GM18505 (cell line): ENCODE data around the gene GPC6.

Experiments used
- ATAC-seq: cut with Tn5 transposase; IDR thresholded peaks from one replicate; pipeline ENCODE4 v1.9.1; 2021; ENCODE audit not compliant: unreplicated experiment
- POLR2A ChIP-seq: IDR thresholded peaks from 4 replicates; pipeline ENCODE4 v1.6.1; 2011; ENCODE audit warnings: borderline replicate concordance; ENCODE audit not compliant: insufficient read depth, insufficient read length; ENCODE audit errors: extremely low read depth

GPC6 gene

DNA sequence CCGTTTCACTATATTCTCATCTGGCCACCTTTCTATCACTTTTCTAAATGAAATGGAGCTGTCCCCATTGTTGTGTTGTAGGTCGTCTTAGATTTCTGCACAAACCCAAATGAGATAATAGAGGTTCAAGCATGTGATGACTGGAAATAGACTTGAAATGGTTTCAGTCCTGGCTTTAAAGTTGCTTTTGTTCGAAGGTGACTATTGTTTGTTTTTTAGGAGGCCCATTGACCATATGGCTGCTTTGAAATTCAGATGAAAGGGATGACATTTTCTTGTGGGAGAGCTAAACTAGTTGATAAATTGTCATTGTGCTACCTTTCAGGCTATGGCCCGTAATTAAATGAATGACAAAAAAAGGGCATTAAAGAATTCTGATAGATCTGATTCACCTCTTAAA lies 583.7 kb downstream of the GPC6 start:
- ATAC-seq, result no peak
- TF ChIP-seq POLR2A, result no peak

DNA sequence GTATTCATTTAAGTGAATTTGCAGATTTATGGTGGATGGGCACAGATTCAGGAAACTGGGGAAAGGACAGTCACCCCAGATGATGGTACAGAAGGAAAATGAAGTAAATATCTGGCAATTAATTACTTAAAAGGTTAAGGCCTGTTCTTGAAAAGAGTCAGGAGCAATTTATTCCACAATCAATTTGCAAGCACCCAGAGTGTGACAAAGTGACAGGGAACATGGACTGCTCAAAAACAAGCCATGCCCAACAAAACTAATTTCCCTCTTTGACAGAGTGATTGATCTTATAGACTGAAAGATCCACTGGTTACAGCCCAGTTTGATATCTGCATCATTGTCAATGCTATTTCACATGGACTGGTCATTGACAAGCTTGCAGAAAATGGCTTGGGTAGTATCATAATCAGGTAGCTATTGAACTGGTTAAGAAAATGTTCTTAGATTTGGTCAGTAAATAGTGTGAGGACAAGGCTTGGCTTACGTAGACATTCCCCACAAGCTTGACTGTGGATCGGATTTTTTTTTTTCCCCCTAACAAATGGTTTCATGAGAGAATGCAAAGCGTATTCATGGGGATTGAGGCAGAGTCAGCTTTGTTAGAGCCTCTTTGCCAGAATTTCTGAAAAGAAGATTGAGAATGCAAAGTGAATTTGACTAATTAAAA lies 584.6 kb downstream of the GPC6 start:
- ATAC-seq, result no peak
- no peak for TF ChIP-seq POLR2A

DNA sequence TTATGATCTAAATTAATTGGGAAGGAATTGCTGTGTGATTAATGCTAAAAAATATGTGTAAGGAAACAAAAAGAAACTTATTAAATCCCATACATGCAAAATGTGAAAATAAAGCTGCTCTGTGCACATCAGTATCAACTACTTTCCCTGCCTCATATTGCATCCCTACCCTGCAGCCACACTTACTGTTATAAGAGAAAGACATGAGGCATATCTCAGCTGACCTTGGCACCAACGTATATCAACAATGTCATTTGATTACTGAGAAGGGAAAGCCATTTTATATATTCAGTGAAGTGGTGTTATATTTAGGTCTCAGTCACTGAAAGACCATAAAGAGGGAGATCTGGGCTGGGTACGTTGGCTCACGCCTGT lies 585.1 kb downstream of the GPC6 start:
- no peak for ATAC-seq
- TF ChIP-seq POLR2A, result no peak

DNA sequence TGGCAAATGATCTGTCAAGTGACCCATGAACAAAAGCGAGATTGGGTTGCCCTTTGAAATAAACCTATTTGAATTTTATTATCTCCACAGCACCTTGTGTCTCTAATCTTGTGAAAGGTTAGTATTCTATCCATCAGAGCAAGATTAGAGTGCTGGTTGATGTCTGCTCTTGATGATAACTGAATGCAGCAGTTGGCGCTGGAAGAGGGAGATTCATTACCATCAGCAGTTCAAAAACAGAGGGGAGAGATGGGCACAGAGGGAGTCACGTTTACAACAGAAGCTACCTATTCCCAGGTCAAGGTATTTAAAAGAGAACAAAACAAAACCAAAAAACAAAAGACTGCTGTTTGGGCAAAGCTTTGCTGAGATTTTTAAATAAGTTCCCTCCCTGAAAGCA lies 588.1 kb downstream of the GPC6 start:
- ATAC-seq, result no peak
- TF ChIP-seq POLR2A, result no peak

DNA sequence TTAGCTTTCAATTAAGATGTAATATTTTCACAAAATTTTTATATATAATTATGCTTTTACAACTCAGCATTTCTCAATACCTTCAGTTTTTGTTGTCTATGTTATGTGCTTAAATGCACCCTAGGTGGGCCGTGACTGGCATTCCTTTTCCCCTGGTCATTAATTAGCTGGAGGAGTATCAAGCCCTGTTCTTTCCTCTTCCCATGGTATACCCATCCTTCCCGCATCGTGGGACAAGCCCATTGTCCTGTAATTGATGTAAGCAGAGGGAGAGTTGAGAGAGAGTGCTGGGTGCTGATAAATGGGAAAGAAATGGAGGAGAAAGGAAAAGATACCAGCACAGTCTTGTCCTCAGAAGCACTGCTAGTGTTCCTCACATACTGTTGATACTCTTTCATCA lies 591.7 kb downstream of the GPC6 start:
- no peak for TF ChIP-seq POLR2A
- ATAC-seq, result no peak

DNA sequence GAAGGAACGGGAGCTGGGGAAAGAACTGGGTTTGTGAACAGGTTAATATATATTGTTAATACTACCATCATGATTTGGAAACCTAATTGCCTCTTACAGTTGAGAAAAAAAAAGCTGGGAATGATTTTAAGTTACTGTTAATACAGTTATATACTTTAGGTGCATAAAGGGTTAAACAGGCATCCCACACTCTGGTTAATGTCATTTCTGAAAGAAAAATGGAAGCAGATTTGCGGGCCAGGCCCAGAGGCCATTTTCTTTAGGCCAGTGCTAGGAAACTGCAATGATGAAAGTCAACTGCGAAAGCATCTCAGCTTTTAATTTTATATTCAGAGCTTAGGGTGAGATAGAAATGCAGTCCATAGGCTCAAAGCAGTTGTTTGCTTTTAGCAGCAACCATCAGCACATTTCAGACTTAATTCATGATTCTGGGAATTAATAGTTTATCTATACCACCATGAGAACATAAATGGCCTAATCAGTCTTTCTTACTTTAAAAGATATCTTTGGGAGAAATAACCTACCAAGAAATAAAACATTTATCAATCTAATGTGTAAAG lies 592.8 kb downstream of the GPC6 start:
- ATAC-seq, result no peak
- TF ChIP-seq POLR2A, result no peak

DNA sequence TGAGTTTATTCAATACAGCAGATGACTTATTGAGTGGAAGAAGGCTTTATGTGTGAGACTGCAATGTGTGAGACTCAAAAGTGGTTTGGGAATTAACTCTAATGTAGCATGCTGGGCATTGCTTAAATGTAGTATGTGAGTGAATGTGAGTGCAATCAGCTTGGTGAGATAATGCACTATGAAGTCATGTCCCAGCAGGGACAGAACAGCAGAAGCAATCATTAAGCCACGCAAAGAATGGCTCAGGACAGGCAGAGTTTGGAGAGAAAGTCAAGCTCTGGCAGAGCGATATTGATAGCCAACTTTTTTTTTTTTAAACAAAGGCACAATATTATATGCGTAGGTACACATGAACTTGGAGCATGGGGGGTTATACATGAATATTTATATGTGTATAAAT lies 597.7 kb downstream of the GPC6 start:
- TF ChIP-seq POLR2A, result no peak
- ATAC-seq, result no peak

DNA sequence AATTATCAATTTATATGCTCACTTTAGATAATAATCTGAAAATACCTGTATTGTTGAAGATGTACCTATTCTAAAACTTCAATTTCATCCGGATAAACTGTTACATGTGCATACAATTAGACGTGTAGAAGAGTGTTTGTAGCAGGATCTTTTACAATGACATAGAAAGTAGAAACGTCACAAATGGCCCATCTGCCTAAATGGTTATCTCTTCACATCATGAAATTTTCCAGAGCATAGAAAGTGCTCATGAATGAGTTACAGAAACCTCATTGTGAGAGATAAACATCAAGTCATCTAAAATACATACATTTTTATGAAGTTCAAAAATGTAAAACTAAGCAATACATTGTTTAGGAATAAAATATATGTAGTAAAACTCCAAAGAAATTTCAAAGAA lies 607.4 kb downstream of the GPC6 start:
- no peak for ATAC-seq
- no peak for TF ChIP-seq POLR2A

DNA sequence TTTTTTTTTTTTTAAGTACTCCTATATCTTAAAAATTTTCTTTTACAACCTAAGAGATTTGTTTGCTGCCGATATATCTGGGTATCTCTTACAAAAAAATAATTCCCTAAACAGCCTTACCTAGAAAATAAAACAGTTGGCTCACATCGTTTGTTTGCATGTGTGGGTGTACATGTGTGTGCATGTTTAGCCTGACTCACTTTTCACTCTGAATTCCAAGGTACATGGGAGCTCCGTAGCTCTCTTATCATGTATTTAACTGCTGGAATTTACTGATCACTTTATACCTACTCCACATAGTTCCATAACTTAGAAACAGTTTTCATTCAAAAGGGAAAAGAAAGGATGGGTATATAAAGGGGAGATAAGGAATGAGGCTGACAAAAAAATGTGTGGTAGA lies 616.5 kb downstream of the GPC6 start:
- ATAC-seq, result no peak
- no peak for TF ChIP-seq POLR2A

DNA sequence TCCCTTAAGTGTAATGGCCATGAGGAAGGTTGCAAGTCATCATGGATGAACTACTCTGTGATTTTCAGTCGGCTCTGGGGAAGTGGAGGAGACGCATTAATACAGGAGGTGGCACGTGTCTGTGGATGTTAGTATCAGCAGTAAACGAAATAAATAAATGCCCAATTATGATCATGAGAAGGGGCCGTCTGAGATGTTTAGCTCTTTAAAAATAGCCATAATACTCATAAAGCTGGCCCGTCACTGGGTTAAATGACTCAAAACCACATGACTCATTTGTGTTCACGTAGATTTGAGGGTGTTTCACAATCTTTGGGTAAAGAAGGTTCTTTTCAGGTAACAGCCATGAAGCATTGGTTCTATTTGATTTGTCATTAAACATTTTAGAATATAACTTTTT lies 620.6 kb downstream of the GPC6 start:
- TF ChIP-seq POLR2A, result no peak
- no peak for ATAC-seq

DNA sequence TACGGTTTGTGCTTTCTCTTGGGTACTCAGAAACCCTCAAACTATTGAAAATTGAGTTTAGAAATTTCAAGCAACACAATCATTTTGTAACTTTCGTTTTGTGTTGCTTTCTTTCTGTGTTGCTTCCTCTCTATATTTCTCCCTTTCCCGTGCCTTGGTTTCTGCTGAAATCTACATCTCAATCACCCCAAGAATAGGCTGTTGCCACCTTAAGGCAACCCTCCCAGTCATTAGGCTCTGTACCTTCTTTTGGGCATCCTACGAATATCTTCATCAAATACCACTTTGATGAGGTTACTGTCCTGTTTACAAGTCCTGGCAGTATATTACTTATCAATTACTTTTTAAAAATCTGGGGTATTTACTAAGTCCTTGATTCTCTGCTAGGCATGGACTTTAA lies 621.6 kb downstream of the GPC6 start:
- ATAC-seq, result no peak
- no peak for TF ChIP-seq POLR2A

DNA sequence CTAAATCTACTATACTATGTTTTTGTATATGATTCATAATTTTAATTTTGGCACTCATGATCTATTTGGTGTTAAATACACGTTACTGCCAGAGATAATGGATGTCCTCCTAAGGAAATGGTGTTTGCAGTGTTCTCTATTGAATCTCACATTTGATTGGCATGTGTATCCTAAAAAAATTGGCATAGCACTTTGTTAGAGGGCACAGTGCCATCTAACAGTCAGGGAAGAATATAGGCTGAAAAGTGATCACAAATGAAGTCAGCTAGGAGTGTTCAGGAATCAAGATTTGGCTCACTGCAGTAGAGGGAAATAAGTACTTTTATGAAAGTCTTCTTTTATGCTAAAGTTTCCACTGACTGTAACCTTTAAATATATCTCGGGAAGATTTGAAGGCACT lies 624.6 kb downstream of the GPC6 start:
- no peak for ATAC-seq
- no peak for TF ChIP-seq POLR2A

DNA sequence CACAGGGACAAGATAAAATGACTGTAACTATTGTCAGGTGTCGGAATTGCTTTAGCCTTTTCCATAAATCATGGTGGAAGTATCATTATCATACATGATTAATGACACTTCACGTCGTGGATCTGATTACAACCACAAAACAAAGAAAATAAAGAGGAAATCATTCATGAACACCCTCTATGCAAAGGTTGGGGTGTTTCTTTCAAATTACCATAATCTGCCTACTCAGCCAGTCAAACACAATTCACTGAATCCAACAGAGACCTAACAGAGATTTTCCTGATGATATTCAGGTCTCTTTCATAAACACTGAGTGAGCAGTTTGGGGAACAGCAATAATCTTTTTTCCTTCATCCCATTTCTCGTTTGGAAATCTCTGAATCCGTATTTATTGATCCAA lies 627.3 kb downstream of the GPC6 start:
- no peak for TF ChIP-seq POLR2A
- no peak for ATAC-seq

DNA sequence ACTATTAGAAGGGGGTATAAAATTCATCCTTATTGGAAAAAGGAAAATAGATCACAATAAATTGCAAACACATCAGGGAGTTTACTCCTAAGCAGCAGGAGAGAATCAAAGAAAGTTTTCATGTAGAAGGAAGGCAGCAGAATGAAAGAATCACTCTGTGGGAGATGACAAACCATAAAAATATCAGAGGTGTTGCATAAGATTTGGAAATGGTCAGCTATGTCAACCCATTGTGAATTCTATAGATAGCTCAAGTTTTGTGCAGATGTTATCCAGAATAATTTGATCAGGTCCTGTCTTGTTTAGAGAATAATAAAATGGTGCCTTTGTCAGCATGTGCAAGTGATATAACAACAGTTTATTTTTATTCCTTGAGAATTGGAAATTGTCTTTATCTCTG lies 630.5 kb downstream of the GPC6 start:
- no peak for ATAC-seq
- TF ChIP-seq POLR2A, result no peak

DNA sequence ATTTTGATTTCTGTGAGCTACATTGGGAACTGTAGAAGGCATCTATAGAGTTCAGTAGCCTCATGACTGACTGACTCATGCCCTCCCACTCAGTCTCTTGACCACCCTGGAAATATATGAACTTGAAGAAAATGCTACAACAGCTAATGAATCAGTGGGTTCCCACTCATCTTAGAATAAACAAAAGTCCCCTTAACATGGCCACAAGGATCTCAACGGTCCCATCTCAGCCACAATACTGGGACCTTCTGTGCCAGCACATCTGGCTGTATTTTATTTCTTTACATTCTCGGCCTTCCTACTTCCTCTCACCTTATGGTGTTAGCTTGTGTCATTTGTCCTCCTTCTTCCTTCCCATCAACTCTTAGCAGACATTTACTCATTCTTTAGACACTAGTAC lies 633.1 kb downstream of the GPC6 start:
- ATAC-seq, result no peak
- no peak for TF ChIP-seq POLR2A
